Spleen (tissue), 11 donors: Measurements from ENCODE around the gene KCNMB1. TPM values are rescaled to one million over a fixed set of nuclear protein-coding genes. Genes with fewer than 3 reads are reported as not detected.
"Not testable (repeated sequence)": the region's sequence is repeated elsewhere in the genome, so short reads cannot be mapped to it uniquely, and the experiment has no call there.

Experiments used
- DNase-seq: peaks from one replicate; pipeline ENCODE4 v3.0.0-alpha.2; 2020
- H3K27ac ChIP-seq, 8 donors: fragments of 200-600 bp; sonication (generic) in 7 of 8; 1 replicate in 4 of 8; 2 replicates in 4 of 8; pipeline versions ENCODE4 v1.5.0 to v1.8.0; 2016 to 2021; ENCODE audit warnings: inconsistent platforms in 4 of 8, mild to moderate bottlenecking in 4 of 8, moderate library complexity in 1 of 8
- H3K27me3 ChIP-seq, 7 donors: fragments of 200-600 bp; sonication (generic) in 6 of 7; replicated peaks in 1 of 7; 1 replicate in 4 of 7; 2 replicates in 3 of 7; pipeline versions ENCODE4 v1.5.0 to v1.8.0; 2016 to 2021; ENCODE audit warnings: inconsistent platforms in 3 of 7, mild to moderate bottlenecking in 1 of 7
- H3K36me3 ChIP-seq, 6 donors: fragments of 200-600 bp; sonication (generic) in 5 of 6; 1 replicate in 4 of 6; 2 replicates in 2 of 6; pipeline versions ENCODE4 v1.5.0 to v1.8.0; 2016 to 2021; ENCODE audit warnings: inconsistent platforms in 2 of 6
- H3K4me1 ChIP-seq, 6 donors: fragments of 200-600 bp; sonication (generic) in 5 of 6; 1 replicate in 3 of 6; 2 replicates in 3 of 6; pipeline versions ENCODE4 v1.5.0 to v1.8.0; 2016 to 2021; ENCODE audit warnings: inconsistent platforms in 3 of 6
- H3K4me3 ChIP-seq, 8 donors: fragments of 200-600 bp; sonication (generic) in 7 of 8; 1 replicate in 4 of 8; 2 replicates in 4 of 8; pipeline versions ENCODE4 v1.5.0 to v1.8.0; 2016 to 2021; ENCODE audit warnings: inconsistent platforms in 4 of 8, mild to moderate bottlenecking in 4 of 8, moderate library complexity in 2 of 8
- H3K9me3 ChIP-seq, 8 donors: fragments of 200-600 bp; sonication (generic) in 7 of 8; 1 replicate in 4 of 8; 2 replicates in 4 of 8; pipeline versions ENCODE4 v1.5.0 to v1.8.0; 2016 to 2021; ENCODE audit warnings: inconsistent platforms in 4 of 8
- CTCF ChIP-seq, 11 experiments: fragments of 200-600 bp in 7 of 11; fragments of 450-650 bp in 4 of 11; sonication (generic) in 4 of 11; IDR thresholded peaks in 8 of 11; conservative IDR thresholded peaks in 3 of 11; 1 replicate in 7 of 11; 2 replicates in 4 of 11; pipeline versions ENCODE4 v1.4.0 to v1.8.0; 2016 to 2021; ENCODE audit warnings: antibody characterized with exemption in 11 of 11, inconsistent platforms in 4 of 11, mild to moderate bottlenecking in 1 of 11
- POLR2A ChIP-seq, 3 donors: fragments of 450-650 bp; IDR thresholded peaks; one replicate each; pipeline ENCODE4 v1.5.1; 2017; ENCODE audit warnings: antibody characterized with exemption in 3 of 3, mild to moderate bottlenecking in 1 of 3
- POLR2AphosphoS5 ChIP-seq, 3 donors: sonication (generic); formaldehyde crosslinking; IDR thresholded peaks; one replicate each; pipeline ENCODE4 v1.5.1; 2017; ENCODE audit warnings: antibody characterized with exemption in 3 of 3
- WGBS, 5 donors: extraction: QIAGEN DNeasy Blood & Tissue Kit in 3 of 5; methylation state at CpG; one replicate each; pipeline versions ENCODE4 v1.1.5 to v1.1.7; 2013 to 2018; 5-methylcytosine and 5-hydroxymethylcytosine counted together
- intact Hi-C: fragments of 100-400 bp; cut with DNase I; formaldehyde crosslinking; loops from one replicate; pipeline ENCODE4 v1.15.0; 2023; ENCODE audit warnings: low total_unique reads
- polyA plus RNA-seq, 3 donors: library from polyadenylated mRNA; stranded (reverse); fragments of 200-250 nt; gene quantifications; one replicate each; pipeline ENCODE4 v1.2.1, GENCODE V29; 2013
- total RNA-seq, 7 donors: library from RNA; depleted of rRNA in 3 of 7; stranded (reverse); fragments of >200 nt in 3 of 7; fragmentation: NEBNext Ultra II Directional in 4 of 7; extraction: Animal tissue kit (Norgen Biotek cat#: 25700) in 4 of 7; gene quantifications; one replicate each; pipeline versions ENCODE4 v1.1.0 to v1.2.1, GENCODE V29; 2016 to 2021
- donor health status: healthy with polysubstance abuse.
- donor health status: DM: no; HTN: no; CAD: no; lungs with moderate emphysema.
- donor health status: DM: no; HTN: no; CAD: no.
- donor health status: Bipolar disorder and iron deficiency.
- donor health status: healthy.
- donor health status: DM: no; HTN: no; CAD: no.
- donor health status: DM: yes; HTN: yes; CAD: no.

Gene KCNMB1
- total and polyA plus RNA-seq, 10 donors: 0.13 to 2.2 (median 0.77) TPM

DNA sequence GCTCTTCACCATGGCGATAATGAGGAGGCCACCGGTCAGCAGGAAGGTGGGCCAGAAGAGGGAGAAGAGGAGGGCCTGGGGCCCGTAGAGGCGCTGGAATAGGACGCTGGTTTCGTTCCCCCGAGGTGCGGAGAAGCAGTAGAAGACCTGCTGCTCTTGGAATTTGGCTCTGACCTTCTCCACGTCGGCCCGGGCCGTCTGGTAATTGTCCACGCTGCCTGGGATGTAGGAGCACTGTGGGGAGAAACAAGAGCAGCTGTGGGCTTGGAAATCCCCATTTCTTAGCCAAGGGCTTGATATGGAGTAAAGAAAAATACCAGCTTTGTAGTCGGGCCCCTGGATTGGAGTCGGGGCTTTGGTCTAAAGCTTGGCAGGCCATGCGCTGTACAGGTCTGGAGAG lies 10.4 kb downstream of the KCNMB1 start:
- H3K27ac ChIP-seq: no peak overlapping the region
- H3K27me3 ChIP-seq: no peaks in the 10 kb centered on the region
- no peak overlapping the region for H3K4me3 ChIP-seq
- DNase-seq: no peak
- H3K36me3 ChIP-seq: peaks cover 0 to 9% (median 0%) of the 10 kb centered on the region in 6 donors
- 84 to 94% (median 87%) methylated on average over 16 of the region's 16 CpGs for WGBS, 5 donors
- TF ChIP-seq POLR2A (IDR thresholded peaks at IDR 0.05) (no peak), POLR2AphosphoS5 (IDR thresholded peaks at IDR 0.05) (no peak), CTCF (IDR thresholded peaks at IDR 0.05 in 8 of 11, conservative IDR thresholded peaks at IDR 0.05 in 3 of 11) (no peak)
- H3K9me3 ChIP-seq: no peaks in the 10 kb centered on the region
- peaks cover 0 to 5% (median 0%) of the 10 kb centered on the region in 6 donors for H3K4me1 ChIP-seq
- intact Hi-C loops: no loop called here

DNA sequence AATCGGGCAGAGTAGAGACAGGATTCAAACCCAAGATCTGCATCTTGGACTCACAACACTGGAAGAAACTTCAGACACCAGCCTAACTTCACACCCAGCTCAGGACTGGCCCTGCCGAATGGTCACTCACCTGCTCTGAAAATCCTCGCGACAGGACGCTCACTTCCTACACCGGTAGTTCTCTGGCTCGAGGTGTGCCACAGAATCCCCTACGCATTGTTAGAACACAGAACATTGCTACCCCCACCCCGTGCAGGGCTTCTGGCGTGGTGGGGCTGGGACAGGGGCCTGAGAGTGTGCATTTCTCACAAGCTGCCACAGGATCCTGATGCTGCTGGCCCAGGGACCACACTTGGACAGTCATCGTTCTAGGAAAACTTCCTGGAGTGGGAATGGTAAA lies 12.1 kb downstream of the KCNMB1 start:
- DNase-seq: no peak
- intact Hi-C loops: no loop called here
- Histone ChIP-seq H3K27me3 (no peaks in the 10 kb centered on the region), H3K4me3 (no peak overlapping the region), H3K36me3 (peaks cover 0 to 3% (median 0%) of the 10 kb centered on the region in 6 donors), H3K27ac (no peak overlapping the region), H3K9me3 (no peaks in the 10 kb centered on the region), H3K4me1 (peaks cover 0 to 5% (median 0%) of the 10 kb centered on the region in 6 donors)
- WGBS, 5 donors: 91 to 96% (median 92%) methylated on average over 11 of the region's 11 CpGs
- TF ChIP-seq POLR2A (IDR thresholded peaks at IDR 0.05) (no peak), CTCF (IDR thresholded peaks at IDR 0.05 in 8 of 11, conservative IDR thresholded peaks at IDR 0.05 in 3 of 11) (no peak), POLR2AphosphoS5 (IDR thresholded peaks at IDR 0.05) (no peak)

DNA sequence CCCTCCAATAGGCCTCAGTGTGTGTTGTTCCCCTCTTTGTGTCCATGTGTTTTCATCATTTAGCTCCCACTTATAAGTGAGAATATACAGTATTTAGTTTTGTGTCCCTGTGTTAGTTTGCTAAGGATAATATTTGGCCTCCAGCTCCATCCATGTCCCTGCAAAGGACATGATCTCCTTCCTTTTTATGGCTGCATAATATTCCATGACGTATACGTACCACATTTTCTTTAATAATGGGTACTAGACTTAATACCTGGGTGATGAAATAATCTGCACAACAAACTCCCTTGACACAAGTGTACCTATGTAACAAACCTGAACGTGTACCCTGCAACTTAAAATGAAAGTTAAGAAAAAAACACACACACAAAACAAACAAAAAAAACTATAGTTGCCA lies 12.6 kb downstream of the KCNMB1 start:
- H3K9me3 ChIP-seq, DNase-seq, H3K4me1 ChIP-seq, H3K36me3 ChIP-seq, H3K4me3 ChIP-seq, H3K27ac ChIP-seq, intact Hi-C loops, H3K27me3 ChIP-seq: not testable (repeated sequence)
- WGBS, 5 donors: 84 to 97% (median 92%) methylated on average over 3 of the region's 3 CpGs

DNA sequence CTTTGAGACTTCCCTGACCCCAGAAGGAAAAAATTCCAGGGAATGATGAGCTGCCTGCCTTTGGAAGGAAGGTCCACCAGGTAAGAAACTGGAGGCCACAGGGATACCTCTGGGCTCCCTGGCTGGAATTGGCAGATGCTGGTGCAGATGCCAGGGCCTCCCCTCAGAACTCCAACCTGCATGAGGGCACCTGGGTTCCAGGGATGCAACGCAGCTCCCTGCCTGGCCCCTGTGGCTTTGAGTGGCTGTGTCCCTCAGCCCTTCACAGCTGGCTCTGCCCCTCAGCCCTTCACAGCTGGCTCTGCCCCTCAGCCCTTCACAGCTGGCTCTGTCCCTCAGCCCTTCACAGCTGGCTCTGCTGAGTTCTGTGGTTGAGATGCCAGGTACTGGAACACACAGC lies 13.9 kb downstream of the KCNMB1 start:
- no peak for TF ChIP-seq POLR2AphosphoS5 (IDR thresholded peaks at IDR 0.05)
- no peak for TF ChIP-seq POLR2A (IDR thresholded peaks at IDR 0.05)
- TF ChIP-seq CTCF (IDR thresholded peaks at IDR 0.05 in 8 of 11, conservative IDR thresholded peaks at IDR 0.05 in 3 of 11): no peak
- H3K27me3 ChIP-seq: no peaks in the 10 kb centered on the region
- H3K27ac ChIP-seq: no peak overlapping the region
- DNase-seq: no peak
- intact Hi-C loops: no loop called here
- H3K36me3 ChIP-seq: peaks cover 0 to 3% (median 0%) of the 10 kb centered on the region in 6 donors
- no peak overlapping the region for H3K4me3 ChIP-seq
- WGBS, 5 donors: 79 to 100% (median 93%) methylated on average over 1 of the region's 1 CpG; no CpG with 5 or more reads in 1 of the 5 donors
- H3K4me1 ChIP-seq: peaks cover 0 to 5% (median 0%) of the 10 kb centered on the region in 6 donors
- no peaks in the 10 kb centered on the region for H3K9me3 ChIP-seq

GRCh38 chr5:170372971-170373370 lies 16.2 kb downstream of the KCNMB1 start:
- intact Hi-C loops: no loop called here
- no peak for TF ChIP-seq POLR2AphosphoS5 (IDR thresholded peaks at IDR 0.05)
- TF ChIP-seq POLR2A (IDR thresholded peaks at IDR 0.05): no peak
- no peak for TF ChIP-seq CTCF (IDR thresholded peaks at IDR 0.05 in 8 of 11, conservative IDR thresholded peaks at IDR 0.05 in 3 of 11)
- 64 to 83% (median 70%) methylated on average over 2 of the region's 2 CpGs for WGBS, 5 donors
- Histone ChIP-seq H3K27ac (no peak overlapping the region), H3K4me1 (peaks cover 0 to 10% (median 0%) of the 10 kb centered on the region in 6 donors), H3K4me3 (no peak overlapping the region), H3K36me3 (no peaks in the 10 kb centered on the region), H3K27me3 (no peaks in the 10 kb centered on the region), H3K9me3 (no peaks in the 10 kb centered on the region)
- no peak for DNase-seq
